Liver (tissue), 3 donors: Measurements from ENCODE around the gene BRICD5.

ENCODE experiments used
- JUND ChIP-seq, 2 donors: IDR thresholded peaks; 2 replicates each; pipeline ENCODE4 v1.6.1; 2016; ENCODE audit warnings: antibody characterized with exemption in 2 of 2
- TF ChIP-seq, protein P1 (sequence below): fragments of 150-350 bp; IDR thresholded peaks from 2 replicates; pipeline ENCODE4 v1.5.1; 2017; ENCODE audit warnings: improper control_type of control experiment, low read depth, low read length; ENCODE audit not compliant: missing input control
- donor health status: healthy.
- donor health status: healthy.

DNA sequence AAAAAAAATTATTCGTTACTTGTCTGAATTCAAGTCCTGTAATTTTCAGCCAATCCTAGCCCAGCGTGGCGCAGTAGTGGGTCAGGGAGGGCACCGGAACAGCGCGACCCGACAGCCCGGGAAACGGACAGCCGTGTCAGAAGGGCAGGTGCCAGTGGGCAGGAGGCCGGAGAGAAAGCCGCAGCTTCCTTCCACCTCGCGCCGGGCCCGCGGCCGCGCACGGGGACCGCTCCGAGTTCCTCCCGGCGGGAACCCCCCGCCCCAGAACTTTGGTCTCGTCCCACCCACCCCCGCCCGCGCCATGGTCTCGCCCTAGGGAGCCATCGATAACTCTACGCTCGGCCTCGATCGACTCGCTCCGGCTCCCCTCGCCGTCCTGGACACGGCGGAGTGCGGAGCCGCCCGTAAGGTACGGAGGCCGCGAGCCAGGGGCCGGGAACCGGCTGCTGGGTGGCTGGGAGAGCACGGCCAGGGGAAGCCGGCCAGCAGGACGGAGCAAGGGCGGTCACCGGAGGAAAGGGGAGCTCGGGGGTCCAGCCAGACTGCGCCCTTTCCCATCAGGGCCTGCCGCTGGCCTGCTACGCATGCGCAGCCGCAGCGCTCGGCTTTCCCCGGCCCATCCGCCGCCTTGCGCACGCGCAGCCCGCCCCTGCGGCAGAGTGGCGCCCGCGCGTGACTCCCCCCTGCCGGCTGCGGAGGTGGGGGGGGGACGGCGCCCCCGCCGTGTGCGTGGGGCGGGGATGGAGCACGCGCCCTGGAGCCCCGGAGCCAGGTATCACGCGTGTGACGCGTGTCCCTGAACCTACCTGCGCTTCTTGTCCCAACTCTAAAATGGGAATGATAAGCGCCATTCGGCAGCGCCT is 5.3 kb downstream of the BRICD5 start, which contains the start of gene MLST8:
- TF ChIP-seq, protein P1, sequence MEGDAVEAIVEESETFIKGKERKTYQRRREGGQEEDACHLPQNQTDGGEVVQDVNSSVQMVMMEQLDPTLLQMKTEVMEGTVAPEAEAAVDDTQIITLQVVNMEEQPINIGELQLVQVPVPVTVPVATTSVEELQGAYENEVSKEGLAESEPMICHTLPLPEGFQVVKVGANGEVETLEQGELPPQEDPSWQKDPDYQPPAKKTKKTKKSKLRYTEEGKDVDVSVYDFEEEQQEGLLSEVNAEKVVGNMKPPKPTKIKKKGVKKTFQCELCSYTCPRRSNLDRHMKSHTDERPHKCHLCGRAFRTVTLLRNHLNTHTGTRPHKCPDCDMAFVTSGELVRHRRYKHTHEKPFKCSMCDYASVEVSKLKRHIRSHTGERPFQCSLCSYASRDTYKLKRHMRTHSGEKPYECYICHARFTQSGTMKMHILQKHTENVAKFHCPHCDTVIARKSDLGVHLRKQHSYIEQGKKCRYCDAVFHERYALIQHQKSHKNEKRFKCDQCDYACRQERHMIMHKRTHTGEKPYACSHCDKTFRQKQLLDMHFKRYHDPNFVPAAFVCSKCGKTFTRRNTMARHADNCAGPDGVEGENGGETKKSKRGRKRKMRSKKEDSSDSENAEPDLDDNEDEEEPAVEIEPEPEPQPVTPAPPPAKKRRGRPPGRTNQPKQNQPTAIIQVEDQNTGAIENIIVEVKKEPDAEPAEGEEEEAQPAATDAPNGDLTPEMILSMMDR = no peak
- TF ChIP-seq JUND (IDR thresholded peaks at IDR 0.05) = no peak
